ENCODE results near the gene HNRNPU.

HNRNPU gene

GRCh38 chr1:244878681-244879080 lies 14.3 kb upstream of the HNRNPU start:
- TF ChIP-seq CSRNP3 (CRISPR knock-in tag; IDR thresholded peaks at IDR 0.05) (no peak), TSHZ2 (CRISPR knock-in tag; IDR thresholded peaks at IDR 0.05) (no peak), TOX (CRISPR knock-in tag; IDR thresholded peaks at IDR 0.05; ENCODE audit: borderline replicate concordance) (no peak), OSR1 (CRISPR knock-in tag; IDR thresholded peaks at IDR 0.05) (no peak), SNAI2 (CRISPR knock-in tag; IDR thresholded peaks at IDR 0.05) (no peak), ZFP30 (CRISPR knock-in tag; IDR thresholded peaks at IDR 0.05) (no peak), ARNTL (CRISPR knock-in tag; IDR thresholded peaks at IDR 0.05; ENCODE audit: borderline replicate concordance, low read depth) (no peak), PPARA (CRISPR knock-in tag; IDR thresholded peaks at IDR 0.05; ENCODE audit: borderline replicate concordance) (no peak), BACH2 (CRISPR knock-in tag; IDR thresholded peaks at IDR 0.05; ENCODE audit: borderline replicate concordance) (no peak), ZC3H10 (CRISPR knock-in tag; IDR thresholded peaks at IDR 0.05) (no peak), ZNF70 (CRISPR knock-in tag; IDR thresholded peaks at IDR 0.05) (no peak), PATZ1 (CRISPR knock-in tag; IDR thresholded peaks at IDR 0.05; ENCODE audit: borderline replicate concordance) (no peak), ZFP3 (CRISPR knock-in tag; IDR thresholded peaks at IDR 0.05) (no peak), ESRRG (CRISPR knock-in tag; IDR thresholded peaks at IDR 0.05) (no peak), TCF4 (CRISPR knock-in tag; IDR thresholded peaks at IDR 0.05; ENCODE audit: borderline replicate concordance) (no peak)

GRCh38 chr1:244876228-244876910 lies 12.0 kb upstream of the HNRNPU start:
- ATAC-seq = no peak
- TF ChIP-seq POU6F1 (CRISPR knock-in tag; IDR thresholded peaks at IDR 0.05; ENCODE audit: borderline replicate concordance, low read depth) (no peak), GLIS3 (CRISPR knock-in tag; IDR thresholded peaks at IDR 0.05) (no peak), SNAI2 (CRISPR knock-in tag; IDR thresholded peaks at IDR 0.05) (no peak), ESRRG (CRISPR knock-in tag; IDR thresholded peaks at IDR 0.05) (no peak), ZNF565 (CRISPR knock-in tag; conservative IDR thresholded peaks at IDR 0.05; ENCODE audit: low read depth) (no peak), TOX (CRISPR knock-in tag; IDR thresholded peaks at IDR 0.05; ENCODE audit: borderline replicate concordance) (no peak), ZC3H10 (CRISPR knock-in tag; IDR thresholded peaks at IDR 0.05) (no peak), CREB5 (CRISPR knock-in tag; IDR thresholded peaks at IDR 0.05; ENCODE audit: low read depth) (no peak), ZNF70 (CRISPR knock-in tag; IDR thresholded peaks at IDR 0.05) (no peak), ZNF8 (CRISPR knock-in tag; IDR thresholded peaks at IDR 0.05) (no peak), ARNTL (CRISPR knock-in tag; IDR thresholded peaks at IDR 0.05; ENCODE audit: borderline replicate concordance, low read depth) (no peak), CSDC2 (CRISPR knock-in tag; IDR thresholded peaks at IDR 0.05) (no peak), PPARA (CRISPR knock-in tag; IDR thresholded peaks at IDR 0.05; ENCODE audit: borderline replicate concordance) (no peak), ISL1 (CRISPR knock-in tag; IDR thresholded peaks at IDR 0.05) (no peak), OSR1 (CRISPR knock-in tag; IDR thresholded peaks at IDR 0.05) (no peak)

More at GRCh38 chr1:244878681-244879080, 14.3 kb upstream of the HNRNPU start:
- ATAC-seq = no peak

Measured in SK-N-SH treated with all-trans-retinoic acid at 6 μM for 48 hours (cell line).